Neural cell (in vitro differentiated cells): Measurements from ENCODE around the gene WWC2. TPM values are rescaled to one million over a fixed set of nuclear protein-coding genes. Genes with fewer than 3 reads are reported as not detected.

Experiments used
- H2AFZ ChIP-seq: fragments of 200-600, 300-800 bp; sonication (generic), shearing (Covaris generic); 2 replicates; pipeline ENCODE4 v1.6.0; 2014; ENCODE audit warnings: low read depth, mild to moderate bottlenecking, antibody characterized with exemption, low read length, moderate library complexity
- H3F3A ChIP-seq: fragments of 200-600 bp; shearing (Covaris generic); 2 replicates; pipeline ENCODE4 v1.6.1; 2016; ENCODE audit warnings: mild to moderate bottlenecking, moderate library complexity, mixed read lengths, antibody characterized with exemption, low read length; ENCODE audit not compliant: insufficient read depth, poor library complexity, severe bottlenecking
- H3K27ac ChIP-seq: fragments of 200-600, 300-800 bp; sonication (generic), shearing (Covaris generic); 2 replicates; pipeline ENCODE4 v1.5.1; 2014; ENCODE audit warnings: mild to moderate bottlenecking, low read length, moderate library complexity
- H3K27me3 ChIP-seq: fragments of 300-800, 200-600 bp; sonication (generic), shearing (Covaris generic); 2 replicates; pipeline ENCODE4 v1.6.0; 2014; ENCODE audit warnings: mild to moderate bottlenecking, low read depth, low read length, moderate library complexity; ENCODE audit not compliant: insufficient read depth
- H3K36me3 ChIP-seq: fragments of 300-800, 200-600 bp; sonication (generic), shearing (Covaris generic); 2 replicates; pipeline ENCODE4 v1.5.1; 2014; ENCODE audit warnings: mild to moderate bottlenecking, antibody characterized with exemption, low read length, moderate library complexity; ENCODE audit not compliant: insufficient read depth
- H3K4me2 ChIP-seq: fragments of 300-800, 200-600 bp; sonication (generic), shearing (Covaris generic); 2 replicates; pipeline ENCODE4 v1.6.0; 2014; ENCODE audit warnings: mild to moderate bottlenecking, low read length
- H3K4me3 ChIP-seq: fragments of 300-800, 200-600 bp; sonication (generic), shearing (Covaris generic); 2 replicates; pipeline ENCODE4 v1.5.1; 2014; ENCODE audit warnings: mild to moderate bottlenecking, low read length, moderate library complexity
- H3K79me2 ChIP-seq: fragments of 200-600 bp; shearing (Covaris generic); replicated peaks from 2 replicates; pipeline ENCODE4 v1.6.0; 2014; ENCODE audit warnings: mild to moderate bottlenecking, low read length, moderate library complexity; ENCODE audit not compliant: insufficient read depth
- H3K9ac ChIP-seq: fragments of 300-800, 200-600 bp; sonication (generic), shearing (Covaris generic); 2 replicates; pipeline ENCODE4 v1.6.1; 2016; ENCODE audit warnings: mild to moderate bottlenecking, low read length, mixed read lengths
- H3K9me2 ChIP-seq: fragments of 200-600 bp; shearing (Covaris generic); 2 replicates; pipeline ENCODE4 v1.6.1; 2016; ENCODE audit warnings: mild to moderate bottlenecking, low read length, mixed read lengths; ENCODE audit not compliant: insufficient read depth
- H3K9me3 ChIP-seq: fragments of 200-600, 300-800 bp; sonication (generic), shearing (Covaris generic); 2 replicates; pipeline ENCODE4 v1.6.1; 2016; ENCODE audit warnings: mild to moderate bottlenecking, mixed run types, low read length, moderate library complexity, mixed read lengths
- H4K20me1 ChIP-seq: fragments of 200-600 bp; shearing (Covaris generic); 2 replicates; pipeline ENCODE4 v1.6.1; 2016; ENCODE audit warnings: mild to moderate bottlenecking, mixed run types; ENCODE audit not compliant: insufficient read depth
- CTCF ChIP-seq: fragments of 450-650 bp; IDR thresholded peaks from 2 replicates; pipeline ENCODE4 v1.5.1; 2014; ENCODE audit warnings: antibody characterized with exemption, mild to moderate bottlenecking, moderate library complexity; ENCODE audit not compliant: poor library complexity, severe bottlenecking
- EZH2 ChIP-seq: fragments of 200-600, 300-800 bp; shearing (Covaris generic), sonication (generic); IDR thresholded peaks from 2 replicates; pipeline ENCODE4 v1.6.1; 2014; ENCODE audit warnings: antibody characterized with exemption, low read length, borderline replicate concordance, mild to moderate bottlenecking; ENCODE audit not compliant: insufficient read depth, poor library complexity, severe bottlenecking
- MXI1 ChIP-seq: fragments of 450-650 bp; conservative IDR thresholded peaks from 2 replicates; pipeline ENCODE4 v1.6.1; 2014; ENCODE audit warnings: antibody characterized with exemption, mild to moderate bottlenecking; ENCODE audit not compliant: poor library complexity, severe bottlenecking
- RAD21 ChIP-seq: fragments of 450-650 bp; conservative IDR thresholded peaks from 2 replicates; pipeline ENCODE4 v1.6.1; 2014; ENCODE audit warnings: antibody characterized with exemption, mild to moderate bottlenecking, moderate library complexity
- REST ChIP-seq: IDR thresholded peaks from 2 replicates; pipeline ENCODE4 v1.6.1; 2012; ENCODE audit warnings: borderline replicate concordance
- SMC3 ChIP-seq: fragments of 450-650 bp; conservative IDR thresholded peaks from 2 replicates; pipeline ENCODE4 v1.6.1; 2014; ENCODE audit warnings: antibody characterized with exemption, mild to moderate bottlenecking, moderate library complexity; ENCODE audit not compliant: poor library complexity
- TAF1 ChIP-seq: IDR thresholded peaks from 2 replicates; pipeline ENCODE4 v1.6.1; 2012; ENCODE audit warnings: low read depth
- polyA plus RNA-seq: library from polyadenylated mRNA; depleted of rRNA; stranded (reverse); fragments of >200 nt; gene quantifications from 2 replicates; pipeline ENCODE4 v1.2.3, GENCODE V29; 2014

WWC2 gene
- polyA plus RNA-seq, 1 donor from 2014 or later: 5.7 TPM

GRCh38 chr4:183264614-183265013 lies 165.6 kb downstream of the WWC2 start:
- Histone ChIP-seq H3K27ac (no peak overlapping the region), H3K79me2 (no peaks in the 10 kb centered on the region), H3K27me3 (no peaks in the 10 kb centered on the region), H3K4me3 (no peak overlapping the region), H2AFZ (no peak overlapping the region), H3K9ac (no peak overlapping the region), H3K9me3 (no peaks in the 10 kb centered on the region), H3F3A (no peaks in the 10 kb centered on the region), H3K4me2 (no peak overlapping the region), H3K9me2 (no peaks in the 10 kb centered on the region), H3K36me3 (no peaks in the 10 kb centered on the region), H4K20me1 (no peaks in the 10 kb centered on the region)
- no peak for TF ChIP-seq RAD21
- TF ChIP-seq REST: no peak
- no peak for TF ChIP-seq CTCF

GRCh38 chr4:183266371-183266770 lies 167.3 kb downstream of the WWC2 start:
- Histone ChIP-seq H3K27ac (no peak overlapping the region), H3K27me3 (no peaks in the 10 kb centered on the region), H2AFZ (no peak overlapping the region), H3K4me3 (no peak overlapping the region), H3K36me3 (no peaks in the 10 kb centered on the region), H3K79me2 (no peaks in the 10 kb centered on the region), H3K9ac (no peak overlapping the region), H3K4me2 (no peak overlapping the region), H3K9me2 (no peaks in the 10 kb centered on the region), H3F3A (no peaks in the 10 kb centered on the region), H3K9me3 (no peaks in the 10 kb centered on the region), H4K20me1 (no peaks in the 10 kb centered on the region)
- TF ChIP-seq EZH2: no peak
- no peak for TF ChIP-seq MXI1
- TF ChIP-seq SMC3: no peak
- no peak for TF ChIP-seq REST
- TF ChIP-seq RAD21: no peak
- TF ChIP-seq CTCF: no peak
- no peak for TF ChIP-seq TAF1
